ENCODE results near the gene USP7.

- TF ChIP-seq CTCF (IDR thresholded peaks at IDR 0.05) = no peak
- TF ChIP-seq POLR2A (IDR thresholded peaks at IDR 0.05) = no peak
- no peak for TF ChIP-seq POLR2AphosphoS5 (IDR thresholded peaks at IDR 0.05)
- no peak for TF ChIP-seq EP300 (IDR thresholded peaks at IDR 0.05)
Observed at GRCh38 chr16:8941718-8942344, 21.9 kb downstream of the USP7 start.

Data from upper lobe of left lung (tissue), 4 donors.